CD14-positive monocyte (primary cell): Measurements from ENCODE around the gene C3orf70. TPM values are rescaled to one million over a fixed set of nuclear protein-coding genes. Genes with fewer than 3 reads are reported as not detected.

Experiments used
- DNase-seq, 3 donors: peaks; one replicate each; pipeline ENCODE4 v3.0.0-alpha.2; 2011 to 2022
- H2AFZ ChIP-seq: 2 replicates; pipeline ENCODE4 v1.6.0; 2012; ENCODE audit warnings: mild to moderate bottlenecking, low read depth, low read length, inconsistent platforms; ENCODE audit not compliant: insufficient read depth, poor library complexity, severe bottlenecking
- H3K27ac ChIP-seq, 2 donors: 1 replicate in 1 of 2; 2 replicates in 1 of 2; pipeline ENCODE4 v1.5.1; 2012 to 2013; ENCODE audit warnings: low read length in 2 of 2, control low read depth in 1 of 2, inconsistent platforms in 1 of 2, low read depth in 1 of 2, mild to moderate bottlenecking in 1 of 2
- H3K27me3 ChIP-seq, 2 donors: one replicate each; pipeline versions ENCODE4 v1.6.0 to v1.6.1; 2011 to 2013; ENCODE audit warnings: low read length in 2 of 2; ENCODE audit not compliant: control insufficient read depth in 2 of 2, insufficient read depth in 2 of 2
- H3K36me3 ChIP-seq, 2 donors: replicated peaks in 1 of 2; 1 replicate in 1 of 2; 2 replicates in 1 of 2; pipeline versions ENCODE4 v1.5.1 to v1.6.1; 2012 to 2013; ENCODE audit warnings: low read length in 2 of 2, control low read depth in 1 of 2, inconsistent platforms in 1 of 2, mild to moderate bottlenecking in 1 of 2; ENCODE audit not compliant: insufficient read depth in 2 of 2, control insufficient read depth in 1 of 2
- H3K4me1 ChIP-seq, 2 donors: 1 replicate in 1 of 2; 2 replicates in 1 of 2; pipeline versions ENCODE4 v1.5.1 to v1.6.1; 2012 to 2013; ENCODE audit warnings: low read length in 2 of 2, control low read depth in 1 of 2, inconsistent platforms in 1 of 2, mild to moderate bottlenecking in 1 of 2, moderate library complexity in 1 of 2; ENCODE audit not compliant: insufficient read depth in 2 of 2, control insufficient read depth in 1 of 2
- H3K4me2 ChIP-seq: replicated peaks from 2 replicates; pipeline ENCODE3; 2012; ENCODE audit warnings: low read length, moderate library complexity, mild to moderate bottlenecking; ENCODE audit not compliant: poor library complexity, severe bottlenecking; ENCODE audit errors: extremely low read depth
- H3K4me3 ChIP-seq, 3 experiments: fragments of 200-600 bp in 1 of 3; sonication (generic) in 1 of 3; replicated peaks in 1 of 3; 1 replicate in 2 of 3; 2 replicates in 1 of 3; pipeline ENCODE4 v1.5.1; 2011 to 2013; ENCODE audit warnings: low read length in 3 of 3, mild to moderate bottlenecking in 3 of 3, control low read depth in 2 of 3, low read depth in 2 of 3, inconsistent platforms in 1 of 3, moderate library complexity in 1 of 3
- H3K79me2 ChIP-seq: 2 replicates; pipeline ENCODE4 v1.6.0; 2012; ENCODE audit warnings: mild to moderate bottlenecking, control low read depth, inconsistent platforms, low read length, moderate library complexity; ENCODE audit not compliant: insufficient read depth
- H3K9ac ChIP-seq: 2 replicates; pipeline ENCODE4 v1.6.0; 2017; ENCODE audit warnings: low read length, mild to moderate bottlenecking; ENCODE audit not compliant: insufficient read depth, poor library complexity, severe bottlenecking
- H3K9me3 ChIP-seq, 2 donors: replicated peaks in 1 of 2; 1 replicate in 1 of 2; 2 replicates in 1 of 2; pipeline versions ENCODE4 v1.5.1 to v1.6.1; 2012 to 2013; ENCODE audit warnings: low read length in 2 of 2, control low read depth in 1 of 2; ENCODE audit not compliant: control insufficient read depth in 1 of 2, insufficient read depth in 1 of 2
- H4K20me1 ChIP-seq: 2 replicates; pipeline ENCODE4 v1.6.0; 2012; ENCODE audit warnings: mild to moderate bottlenecking, low read length, control low read depth, moderate library complexity; ENCODE audit not compliant: insufficient read depth
- H3K27ac Mint-ChIP-seq, 7 donors: one replicate each; pipeline ENCODE4 v1.8.0; 2020; ENCODE audit warnings: mild to moderate bottlenecking in 7 of 7, mixed read lengths in 7 of 7, moderate library complexity in 6 of 7, inconsistent platforms in 2 of 7
- H3K27me3 Mint-ChIP-seq, 3 donors: one replicate each; pipeline ENCODE4 v1.8.0; 2021 to 2022; ENCODE audit warnings: low read depth in 3 of 3, mild to moderate bottlenecking in 3 of 3, mixed read lengths in 3 of 3, moderate library complexity in 3 of 3, inconsistent platforms in 1 of 3
- H3K36me3 Mint-ChIP-seq, 2 donors: one replicate each; pipeline ENCODE4 v1.8.0; 2020; ENCODE audit warnings: mixed read lengths in 2 of 2, inconsistent platforms in 1 of 2, mild to moderate bottlenecking in 1 of 2
- H3K4me1 Mint-ChIP-seq: one replicate; pipeline ENCODE4 v1.8.0; 2020; ENCODE audit warnings: mild to moderate bottlenecking, mixed read lengths
- H3K4me3 Mint-ChIP-seq, 2 donors: one replicate each; pipeline ENCODE4 v1.8.0; 2020; ENCODE audit warnings: mild to moderate bottlenecking in 2 of 2, mixed read lengths in 2 of 2, moderate library complexity in 1 of 2
- H3K9me3 Mint-ChIP-seq, 7 donors: one replicate each; pipeline ENCODE4 v1.8.0; 2020 to 2022; ENCODE audit warnings: mixed read lengths in 7 of 7, mild to moderate bottlenecking in 6 of 7, moderate library complexity in 6 of 7, inconsistent platforms in 2 of 7
- CTCF ChIP-seq: fragments of 200-600 bp; IDR thresholded peaks from one replicate; pipeline ENCODE4 v1.8.0; 2022; ENCODE audit warnings: antibody characterized with exemption, mild to moderate bottlenecking
- WGBS: methylation state at CpG from one replicate; pipeline ENCODE4 v1.1.5; 2013; ENCODE audit warnings: missing lambda C conversion rate; ENCODE audit not compliant: insufficient coverage; 5-methylcytosine and 5-hydroxymethylcytosine counted together
- intact Hi-C, 2 donors: fragments of 100-400 bp; cut with micrococcal nuclease; formaldehyde crosslinking; loops; one replicate each; pipeline versions ENCODE4 v1.15.0 to v1.15.1; 2023
- polyA plus RNA-seq, 3 donors: library from polyadenylated mRNA; depleted of rRNA in 1 of 3; unstranded in 2 of 3; stranded (reverse) in 1 of 3; fragments of 300-500 nt in 2 of 3; fragments of >200 nt in 1 of 3; fragmentation: Illumina TruSeq in 2 of 3; gene quantifications; 1 replicate in 2 of 3; 2 replicates in 1 of 3; pipeline ENCODE4 v1.2.3, GENCODE V29; 2012 to 2021

Gene C3orf70
- polyA plus RNA-seq, 3 donors, result 0.01 to 0.08 TPM; not detected in 1

DNA sequence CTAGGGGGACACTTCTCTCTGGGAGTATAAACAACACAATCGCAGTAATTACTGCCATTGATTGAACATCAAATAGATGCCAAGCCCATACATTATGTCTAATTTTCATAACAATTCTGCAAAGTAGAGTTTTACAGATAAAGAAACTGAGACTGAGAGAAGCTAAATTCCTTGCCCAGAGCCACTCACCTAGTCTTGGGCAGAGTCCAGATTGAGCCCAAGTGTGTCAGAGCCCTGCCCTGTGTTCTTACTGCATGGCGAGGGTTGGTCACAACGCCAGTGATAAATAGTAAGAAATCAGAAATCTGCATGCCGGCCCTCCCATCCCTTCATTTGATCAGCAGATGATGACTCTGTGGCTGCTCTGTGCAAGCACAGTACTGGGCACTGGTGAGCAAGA lies 106.3 kb downstream of the C3orf70 start:
- no peak overlapping the region for H3K4me3 Mint-ChIP-seq
- peaks cover 16% of the 10 kb centered on the region for H3K4me1 Mint-ChIP-seq
- no peak overlapping the region for H3K4me3 ChIP-seq
- H3K36me3 Mint-ChIP-seq, result peaks cover 64 to 65% of the 10 kb centered on the region in 2 donors
- H3K27ac ChIP-seq, result no peak overlapping the region
- H3K36me3 ChIP-seq, result peaks cover 41 to 78% of the 10 kb centered on the region in 2 donors
- no peak for TF ChIP-seq CTCF
- H3K27me3 Mint-ChIP-seq, result peaks cover 0 to 2% (median 1%) of the 10 kb centered on the region in 3 donors
- WGBS, result 100% methylated on average over 1 of the region's 4 CpGs
- no peaks in the 10 kb centered on the region for H3K9me3 ChIP-seq
- H3K9me3 Mint-ChIP-seq, result peaks cover 0 to 2% (median 0%) of the 10 kb centered on the region in 7 donors
- H3K4me1 ChIP-seq, result peaks cover 0 to 3% of the 10 kb centered on the region in 2 donors
- H2AFZ ChIP-seq, result no peak overlapping the region
- no peak for DNase-seq
- no peak overlapping the region for H3K9ac ChIP-seq
- H3K27ac Mint-ChIP-seq, result no peak overlapping the region
- intact Hi-C loops, result no loop called here
- no peak overlapping the region for H3K4me2 ChIP-seq
- no peaks in the 10 kb centered on the region for H3K27me3 ChIP-seq
- H3K79me2 ChIP-seq, result no peaks in the 10 kb centered on the region
- no peaks in the 10 kb centered on the region for H4K20me1 ChIP-seq

- H2AFZ ChIP-seq, result no peak overlapping the region
- peaks cover 0 to 3% of the 10 kb centered on the region in 2 donors for H3K4me1 ChIP-seq
- no peak overlapping the region for H3K9ac ChIP-seq
- no peaks in the 10 kb centered on the region for H3K27me3 ChIP-seq
- TF ChIP-seq CTCF, result no peak
- peaks cover 16% of the 10 kb centered on the region for H3K4me1 Mint-ChIP-seq
- WGBS, result 71% methylated on average over 1 of the region's 1 CpG
- no peaks in the 10 kb centered on the region for H4K20me1 ChIP-seq
- H3K27ac Mint-ChIP-seq, result peak overlapping the region in 1 of 7 donors; percentile 15
- H3K27me3 Mint-ChIP-seq, result peaks cover 0 to 2% (median 1%) of the 10 kb centered on the region in 3 donors
- peaks cover 36 to 74% of the 10 kb centered on the region in 2 donors for H3K36me3 ChIP-seq
- intact Hi-C loops, result no loop called here
- no peak for DNase-seq
- peak overlapping the region in 1 of 2 donors; percentile 38 for H3K27ac ChIP-seq
- H3K9me3 Mint-ChIP-seq, result peaks cover 0 to 2% (median 0%) of the 10 kb centered on the region in 7 donors
- peaks cover 63 to 65% of the 10 kb centered on the region in 2 donors for H3K36me3 Mint-ChIP-seq
- no peaks in the 10 kb centered on the region for H3K9me3 ChIP-seq
- H3K4me3 ChIP-seq, result no peak overlapping the region
- no peak overlapping the region for H3K4me2 ChIP-seq
- H3K4me3 Mint-ChIP-seq, result no peak overlapping the region
- no peaks in the 10 kb centered on the region for H3K79me2 ChIP-seq
Measured at GRCh38 chr3:185046164-185046515, 106.7 kb downstream of the C3orf70 start.
